AG09309 (cell line): ENCODE measurements around the gene CCDC181.

Experiments
- DNase-seq: peaks from one replicate; pipeline ENCODE4 v3.0.0-alpha.2; 2010; ENCODE audit warnings: low read depth
- H3K4me3 ChIP-seq: 2 replicates; pipeline ENCODE4 v1.5.1; 2011; ENCODE audit warnings: mild to moderate bottlenecking, low read depth, low read length, moderate library complexity; ENCODE audit not compliant: control insufficient read depth
- TF ChIP-seq, protein P1 (sequence below): IDR thresholded peaks from 2 replicates; pipeline ENCODE4 v1.5.1; 2011; ENCODE audit warnings: mild to moderate bottlenecking, low read depth, low read length, inconsistent platforms; ENCODE audit not compliant: insufficient read depth, control insufficient read depth; ENCODE audit errors: missing control alignments

CCDC181 gene

DNA sequence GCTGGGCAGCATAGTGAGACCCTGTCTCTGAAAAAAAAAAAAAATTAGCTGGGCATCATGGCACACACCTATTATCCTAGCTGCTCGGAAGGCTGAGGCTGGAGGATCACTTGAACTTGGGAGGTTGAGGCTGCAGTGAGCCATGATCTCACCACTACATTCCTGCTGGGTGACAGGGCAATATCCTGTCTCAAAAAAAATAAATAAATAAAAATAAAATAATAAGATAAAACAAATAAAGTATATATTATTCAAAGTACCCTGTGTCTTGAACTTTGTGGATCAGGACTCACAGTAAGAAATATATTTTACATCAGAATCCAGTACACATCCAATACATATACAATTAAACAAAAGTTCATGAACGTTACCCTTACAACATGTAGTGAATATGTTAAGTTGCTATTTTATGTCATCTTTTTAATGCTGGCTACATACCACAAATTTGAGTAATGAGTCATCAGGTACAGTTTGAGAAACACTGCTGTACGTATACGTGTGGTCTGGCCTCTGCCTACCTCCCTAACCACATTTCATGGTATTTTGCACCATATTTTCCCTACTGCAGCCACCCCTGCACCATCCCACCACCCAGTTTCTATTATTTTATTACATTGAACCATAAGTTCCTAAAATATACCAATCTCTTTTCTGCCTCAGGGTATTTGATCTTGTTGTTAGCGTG, 64.1 kb downstream of the CCDC181 start:
- DNase-seq: peak; percentile 45
- TF ChIP-seq, protein P1, sequence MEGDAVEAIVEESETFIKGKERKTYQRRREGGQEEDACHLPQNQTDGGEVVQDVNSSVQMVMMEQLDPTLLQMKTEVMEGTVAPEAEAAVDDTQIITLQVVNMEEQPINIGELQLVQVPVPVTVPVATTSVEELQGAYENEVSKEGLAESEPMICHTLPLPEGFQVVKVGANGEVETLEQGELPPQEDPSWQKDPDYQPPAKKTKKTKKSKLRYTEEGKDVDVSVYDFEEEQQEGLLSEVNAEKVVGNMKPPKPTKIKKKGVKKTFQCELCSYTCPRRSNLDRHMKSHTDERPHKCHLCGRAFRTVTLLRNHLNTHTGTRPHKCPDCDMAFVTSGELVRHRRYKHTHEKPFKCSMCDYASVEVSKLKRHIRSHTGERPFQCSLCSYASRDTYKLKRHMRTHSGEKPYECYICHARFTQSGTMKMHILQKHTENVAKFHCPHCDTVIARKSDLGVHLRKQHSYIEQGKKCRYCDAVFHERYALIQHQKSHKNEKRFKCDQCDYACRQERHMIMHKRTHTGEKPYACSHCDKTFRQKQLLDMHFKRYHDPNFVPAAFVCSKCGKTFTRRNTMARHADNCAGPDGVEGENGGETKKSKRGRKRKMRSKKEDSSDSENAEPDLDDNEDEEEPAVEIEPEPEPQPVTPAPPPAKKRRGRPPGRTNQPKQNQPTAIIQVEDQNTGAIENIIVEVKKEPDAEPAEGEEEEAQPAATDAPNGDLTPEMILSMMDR: no peak
- H3K4me3 ChIP-seq: no peak overlapping the region

DNA sequence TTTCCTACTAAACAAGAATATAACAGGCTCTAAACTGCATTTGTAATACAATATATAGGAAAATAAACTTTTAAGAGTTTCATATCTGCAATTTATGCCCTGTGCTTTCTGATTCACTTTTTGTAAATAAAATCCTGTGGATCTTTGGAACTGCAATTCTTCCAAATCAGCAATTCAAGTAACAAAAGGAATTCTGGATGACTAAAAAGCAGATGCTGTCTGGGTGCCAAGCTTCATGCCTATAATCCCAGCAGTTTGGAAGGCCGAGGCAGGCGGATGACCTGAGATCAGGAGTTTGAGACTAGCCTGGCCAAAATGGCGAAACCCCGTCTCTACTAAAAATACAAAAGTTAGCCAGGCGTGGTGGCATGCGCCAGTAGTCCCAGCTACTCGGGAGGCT, 66.0 kb downstream of the CCDC181 start:
- TF ChIP-seq, protein P1: no peak
- no peak overlapping the region for H3K4me3 ChIP-seq
- DNase-seq: no peak

DNA sequence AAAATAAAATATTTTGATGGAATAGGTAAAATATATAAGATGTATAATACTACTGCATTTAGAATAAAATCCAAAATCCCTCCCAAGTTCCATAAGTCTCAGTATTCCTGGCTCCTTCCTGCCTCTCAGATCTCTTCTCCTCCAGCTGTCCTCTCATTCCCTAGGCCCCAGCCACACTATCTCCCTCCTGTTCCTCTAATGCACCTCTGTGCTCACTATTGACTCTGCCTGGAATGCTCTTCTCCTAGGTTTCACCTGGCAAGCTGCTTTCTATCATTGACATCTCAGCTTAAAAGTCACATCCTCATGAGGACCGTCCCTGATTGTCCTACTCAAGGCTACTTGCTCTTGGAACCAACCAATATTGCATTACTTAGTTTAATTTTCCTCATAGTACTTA, 66.9 kb downstream of the CCDC181 start:
- H3K4me3 ChIP-seq: no peak overlapping the region
- TF ChIP-seq, protein P1: no peak
- DNase-seq: no peak

DNA sequence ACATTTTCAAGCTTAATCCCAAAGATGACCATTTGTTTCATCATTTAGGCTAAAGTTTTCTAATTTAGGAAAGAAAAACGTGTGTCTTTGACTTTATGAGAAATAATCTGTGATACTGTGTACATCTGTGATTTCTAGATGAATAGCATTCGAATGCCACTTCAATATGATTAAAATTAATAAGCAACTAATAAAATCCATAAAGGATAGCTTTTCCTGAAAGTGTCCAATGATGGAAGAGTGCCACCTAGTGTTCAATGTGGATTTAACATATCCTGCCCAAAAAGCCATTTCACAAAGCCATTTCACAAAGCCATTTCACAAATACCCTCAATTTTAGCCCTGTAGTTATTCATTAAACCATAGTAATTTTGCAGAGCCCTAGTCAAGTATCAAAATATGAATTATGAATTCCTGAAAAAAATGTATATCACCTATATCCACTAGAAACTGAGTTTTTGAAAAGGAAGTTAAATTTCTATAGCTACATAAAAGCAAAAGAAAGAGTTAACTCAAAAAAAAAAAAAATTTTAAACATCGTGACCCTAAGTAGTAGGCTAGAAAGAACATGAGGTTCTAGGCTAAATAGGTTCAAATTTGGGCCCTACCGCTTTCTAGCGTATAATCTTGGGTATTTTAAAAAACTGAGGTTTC, 78.8 kb downstream of the CCDC181 start:
- H3K4me3 ChIP-seq: no peak overlapping the region
- TF ChIP-seq, protein P1: peak; percentile 67
- DNase-seq: no peak

DNA sequence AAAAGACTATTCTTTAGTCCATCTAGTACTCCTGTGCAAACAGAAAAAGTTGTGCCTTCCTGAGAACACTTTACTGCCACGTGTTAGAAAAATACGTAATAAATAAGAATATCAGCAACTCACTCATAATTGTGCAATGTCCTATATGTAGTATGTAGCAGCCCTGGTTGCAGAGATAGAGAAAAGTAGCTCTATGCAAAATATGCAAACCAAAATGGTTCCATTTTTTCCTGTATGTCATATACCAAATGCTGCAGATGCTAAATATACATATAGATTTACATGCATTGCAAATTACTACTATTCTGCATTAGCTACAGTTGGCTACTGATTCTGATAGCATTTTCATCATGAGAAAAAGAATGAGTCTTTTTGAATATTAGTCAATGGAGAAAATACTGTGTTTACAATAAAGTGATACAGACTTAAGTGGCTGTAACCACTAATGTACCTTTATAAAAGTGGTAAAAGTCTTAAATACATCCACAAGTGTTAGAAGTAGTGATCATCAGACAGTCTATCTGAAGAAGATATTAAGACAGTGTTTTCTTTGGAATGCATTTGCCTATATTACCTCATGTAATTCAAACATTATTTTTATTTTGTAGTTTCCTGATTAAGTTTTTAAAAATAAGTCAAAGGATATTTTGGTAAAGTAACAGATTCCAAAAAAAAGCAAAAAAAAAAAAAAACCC, 79.4 kb downstream of the CCDC181 start:
- TF ChIP-seq, protein P1: no peak
- DNase-seq: no peak
- no peak overlapping the region for H3K4me3 ChIP-seq

DNA sequence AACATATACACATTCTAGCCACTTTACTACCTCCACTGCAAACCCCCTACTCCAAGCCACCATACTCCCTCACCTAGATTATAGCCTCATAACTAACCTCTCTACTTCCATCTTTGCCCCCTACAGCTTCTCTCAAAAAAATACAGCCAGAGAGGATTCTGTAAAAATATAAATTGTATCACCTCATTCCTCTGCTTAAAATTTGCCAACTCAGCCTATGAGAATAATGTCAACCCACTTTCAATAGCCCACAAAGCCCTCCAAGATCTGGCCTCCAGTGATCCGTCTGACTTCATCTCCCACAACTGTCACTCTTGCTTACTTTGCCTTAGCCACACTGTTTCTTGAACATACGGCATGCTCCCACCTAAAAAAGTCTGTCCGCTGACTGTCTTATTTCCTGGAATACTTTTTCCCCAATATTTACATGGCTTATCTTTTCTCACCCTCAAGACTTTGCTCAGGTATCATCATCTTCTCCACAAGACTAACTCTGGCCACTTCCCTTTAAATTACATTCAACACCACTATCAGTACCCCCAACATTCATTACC, 81.2 kb downstream of the CCDC181 start:
- DNase-seq: no peak
- H3K4me3 ChIP-seq: no peak overlapping the region
- TF ChIP-seq, protein P1: no peak
